Memory B cell (primary cell): ENCODE data around the gene DIAPH3.

Experiments used
- ATAC-seq: fragments of 150-1000 bp; cut with Tn5 transposase; 2 replicates; pipeline ENCODE4 v1.10.0; 2021; ENCODE audit warnings: low read depth, mild to moderate bottlenecking, moderate library complexity
- DNase-seq, 2 donors: peaks; one replicate each; pipeline ENCODE4 v3.0.0; 2022; ENCODE audit warnings: low spot score in 2 of 2
- H3K27ac Mint-ChIP-seq: one replicate; pipeline ENCODE4 v1.8.0; 2022; ENCODE audit warnings: mild to moderate bottlenecking, moderate library complexity, mixed read lengths
- H3K27me3 Mint-ChIP-seq: one replicate; pipeline ENCODE4 v1.8.0; 2022; ENCODE audit warnings: mixed read lengths
- H3K36me3 Mint-ChIP-seq: one replicate; pipeline ENCODE4 v1.8.0; 2022; ENCODE audit warnings: mild to moderate bottlenecking, mixed read lengths
- H3K4me1 Mint-ChIP-seq: one replicate; pipeline ENCODE4 v1.8.0; 2022; ENCODE audit warnings: mixed read lengths
- H3K4me3 Mint-ChIP-seq: one replicate; pipeline ENCODE4 v1.8.0; 2022; ENCODE audit warnings: mild to moderate bottlenecking, moderate library complexity, mixed read lengths
- H3K9me3 Mint-ChIP-seq: one replicate; pipeline ENCODE4 v1.8.0; 2022; ENCODE audit warnings: mixed read lengths

The DIAPH3 gene

GRCh38 chr13:59746291-59746962 lies 417.3 kb downstream of the DIAPH3 start:
- Mint-ChIP-seq H3K9me3 (no peaks in the 10 kb centered on the region), H3K4me1 (peaks cover 2% of the 10 kb centered on the region), H3K27me3 (no peaks in the 10 kb centered on the region), H3K27ac (no peak overlapping the region), H3K4me3 (no peak overlapping the region), H3K36me3 (no peaks in the 10 kb centered on the region)
- no peak for DNase-seq
- ATAC-seq: no peak

- Mint-ChIP-seq H3K4me1 (peaks cover 2% of the 10 kb centered on the region), H3K9me3 (no peaks in the 10 kb centered on the region), H3K4me3 (no peak overlapping the region), H3K36me3 (no peaks in the 10 kb centered on the region), H3K27ac (no peak overlapping the region), H3K27me3 (no peaks in the 10 kb centered on the region)
- no peak for DNase-seq
- no peak for ATAC-seq
Observed at GRCh38 chr13:59745392-59745788, 418.3 kb downstream of the DIAPH3 start.

- H3K27ac Mint-ChIP-seq: no peak overlapping the region
Observed at GRCh38 chr13:59744747-59745391, 418.9 kb downstream of the DIAPH3 start.

GRCh38 chr13:59743195-59743594 lies 420.5 kb downstream of the DIAPH3 start:
- Mint-ChIP-seq H3K4me3 (no peak overlapping the region), H3K9me3 (no peaks in the 10 kb centered on the region), H3K36me3 (no peaks in the 10 kb centered on the region), H3K27ac (no peak overlapping the region), H3K4me1 (peaks cover 2% of the 10 kb centered on the region), H3K27me3 (no peaks in the 10 kb centered on the region)
- DNase-seq (no peak), ATAC-seq (no peak)

More at GRCh38 chr13:59744747-59745391, 418.9 kb downstream of the DIAPH3 start:
- H3K9me3 Mint-ChIP-seq: no peaks in the 10 kb centered on the region
- DNase-seq (no peak), ATAC-seq (no peak)
- peaks cover 2% of the 10 kb centered on the region for H3K4me1 Mint-ChIP-seq
- no peak overlapping the region for H3K4me3 Mint-ChIP-seq
- H3K27me3 Mint-ChIP-seq: no peaks in the 10 kb centered on the region
- H3K36me3 Mint-ChIP-seq: no peaks in the 10 kb centered on the region

GRCh38 chr13:59742467-59742866 lies 421.3 kb downstream of the DIAPH3 start:
- Mint-ChIP-seq H3K27ac (no peak overlapping the region), H3K4me3 (no peak overlapping the region), H3K27me3 (no peaks in the 10 kb centered on the region)

GRCh38 chr13:59738921-59739320 lies 424.8 kb downstream of the DIAPH3 start:
- Mint-ChIP-seq H3K9me3 (no peaks in the 10 kb centered on the region), H3K27ac (no peak overlapping the region), H3K27me3 (no peaks in the 10 kb centered on the region), H3K4me3 (no peak overlapping the region), H3K36me3 (no peaks in the 10 kb centered on the region), H3K4me1 (peaks cover 5% of the 10 kb centered on the region)
- ATAC-seq (no peak), DNase-seq (no peak)

More at GRCh38 chr13:59742467-59742866, 421.3 kb downstream of the DIAPH3 start:
- no peak for ATAC-seq
- Mint-ChIP-seq H3K9me3 (no peaks in the 10 kb centered on the region), H3K4me1 (peaks cover 2% of the 10 kb centered on the region), H3K36me3 (no peaks in the 10 kb centered on the region)
- no peak for DNase-seq

- H3K9me3 Mint-ChIP-seq: no peaks in the 10 kb centered on the region
- H3K27me3 Mint-ChIP-seq: no peaks in the 10 kb centered on the region
- ATAC-seq (peak; percentile 87), DNase-seq (peak in 1 of 2 donors; percentile 0)
- H3K4me3 Mint-ChIP-seq: peak overlapping the region; percentile 55
- H3K4me1 Mint-ChIP-seq: peaks cover 5% of the 10 kb centered on the region
- H3K36me3 Mint-ChIP-seq: no peaks in the 10 kb centered on the region
- H3K27ac Mint-ChIP-seq: no peak overlapping the region
Observed at GRCh38 chr13:59734393-59734792, 429.3 kb downstream of the DIAPH3 start.

- H3K4me1 Mint-ChIP-seq: peaks cover 5% of the 10 kb centered on the region
- no peaks in the 10 kb centered on the region for H3K9me3 Mint-ChIP-seq
- H3K36me3 Mint-ChIP-seq: no peaks in the 10 kb centered on the region
- H3K27ac Mint-ChIP-seq: no peak overlapping the region
- ATAC-seq: no peak
- DNase-seq: no peak
- H3K4me3 Mint-ChIP-seq: no peak overlapping the region
- H3K27me3 Mint-ChIP-seq: no peaks in the 10 kb centered on the region
Observed at GRCh38 chr13:59733744-59734143, 430.0 kb downstream of the DIAPH3 start.

- ATAC-seq: no peak
- H3K4me1 Mint-ChIP-seq: peaks cover 5% of the 10 kb centered on the region
- DNase-seq: no peak
Observed at GRCh38 chr13:59730026-59730425, 433.7 kb downstream of the DIAPH3 start.

GRCh38 chr13:59728896-59729545 lies 434.7 kb downstream of the DIAPH3 start:
- no peaks in the 10 kb centered on the region for H3K36me3 Mint-ChIP-seq
- no peaks in the 10 kb centered on the region for H3K9me3 Mint-ChIP-seq
- ATAC-seq (no peak), DNase-seq (no peak)
- peaks cover 3% of the 10 kb centered on the region for H3K4me1 Mint-ChIP-seq
- H3K27ac Mint-ChIP-seq: no peak overlapping the region
- H3K4me3 Mint-ChIP-seq: no peak overlapping the region
- H3K27me3 Mint-ChIP-seq: no peaks in the 10 kb centered on the region

More at GRCh38 chr13:59730026-59730425, 433.7 kb downstream of the DIAPH3 start:
- Mint-ChIP-seq H3K27me3 (no peaks in the 10 kb centered on the region), H3K36me3 (no peaks in the 10 kb centered on the region), H3K4me3 (no peak overlapping the region), H3K27ac (no peak overlapping the region), H3K9me3 (no peaks in the 10 kb centered on the region)

GRCh38 chr13:59721926-59722910 lies 441.5 kb downstream of the DIAPH3 start:
- Mint-ChIP-seq H3K4me1 (no peaks in the 10 kb centered on the region), H3K27me3 (no peaks in the 10 kb centered on the region), H3K4me3 (no peak overlapping the region), H3K36me3 (no peaks in the 10 kb centered on the region), H3K27ac (no peak overlapping the region), H3K9me3 (no peaks in the 10 kb centered on the region)
- DNase-seq (no peak), ATAC-seq (no peak)

GRCh38 chr13:59715611-59716010 lies 448.1 kb downstream of the DIAPH3 start:
- H3K9me3 Mint-ChIP-seq: no peaks in the 10 kb centered on the region
- H3K4me1 Mint-ChIP-seq: no peaks in the 10 kb centered on the region
- DNase-seq (no peak), ATAC-seq (no peak)
- no peak overlapping the region for H3K4me3 Mint-ChIP-seq
- H3K27ac Mint-ChIP-seq: no peak overlapping the region
- no peaks in the 10 kb centered on the region for H3K36me3 Mint-ChIP-seq
- no peaks in the 10 kb centered on the region for H3K27me3 Mint-ChIP-seq

- no peak for ATAC-seq
Observed at GRCh38 chr13:59710996-59711701, 452.6 kb downstream of the DIAPH3 start.

More at GRCh38 chr13:59710996-59711701, 452.6 kb downstream of the DIAPH3 start:
- no peak overlapping the region for H3K27ac Mint-ChIP-seq
- H3K27me3 Mint-ChIP-seq: no peaks in the 10 kb centered on the region
- H3K36me3 Mint-ChIP-seq: no peaks in the 10 kb centered on the region
- H3K4me1 Mint-ChIP-seq: peaks cover 1% of the 10 kb centered on the region
- H3K9me3 Mint-ChIP-seq: no peaks in the 10 kb centered on the region
- H3K4me3 Mint-ChIP-seq: no peak overlapping the region
- DNase-seq: no peak
